Heart right ventricle (tissue), 16 donors: ENCODE data around the gene ADAM10. TPM values are rescaled to one million over a fixed set of nuclear protein-coding genes. Genes with fewer than 3 reads are reported as not detected.

Experiments
- ATAC-seq, 8 donors: fragments of 200-7000 bp; cut with Tn5 transposase; one replicate each; pipeline ENCODE4 v1.9.1; 2020; ENCODE audit warnings: mild to moderate bottlenecking in 8 of 8, moderate library complexity in 8 of 8, moderate number of reproducible peaks in 1 of 8
- DNase-seq, 2 donors: peaks; one replicate each; pipeline ENCODE4 v3.0.0-alpha.2; 2020
- H3K27ac ChIP-seq, 10 donors: fragments of 200-600 bp; sonication (generic) in 2 of 10; one replicate each; pipeline versions ENCODE4 v1.5.0 to v1.8.0; 2020 to 2022; ENCODE audit warnings: mild to moderate bottlenecking in 3 of 10
- H3K27me3 ChIP-seq, 7 donors: fragments of 200-600 bp; one replicate each; pipeline ENCODE4 v1.8.0; 2021 to 2022; ENCODE audit warnings: mild to moderate bottlenecking in 2 of 7
- H3K36me3 ChIP-seq, 9 donors: fragments of 200-600 bp; sonication (generic) in 1 of 9; one replicate each; pipeline versions ENCODE4 v1.5.0 to v1.8.0; 2020 to 2022; ENCODE audit warnings: mild to moderate bottlenecking in 2 of 9
- H3K4me1 ChIP-seq, 9 donors: fragments of 200-600 bp; sonication (generic) in 1 of 9; one replicate each; pipeline versions ENCODE4 v1.5.0 to v1.8.0; 2020 to 2022; ENCODE audit warnings: mild to moderate bottlenecking in 4 of 9
- H3K4me3 ChIP-seq, 10 donors: fragments of 200-600 bp; sonication (generic) in 2 of 10; one replicate each; pipeline versions ENCODE4 v1.5.0 to v1.8.0; 2020 to 2022; ENCODE audit warnings: mild to moderate bottlenecking in 7 of 10, moderate library complexity in 2 of 10
- H3K9me3 ChIP-seq, 11 donors: fragments of 200-600 bp in 10 of 11; sonication (generic) in 2 of 11; one replicate each; pipeline versions ENCODE4 v1.5.0 to v1.8.0; 2013 to 2022; ENCODE audit warnings: mild to moderate bottlenecking in 2 of 11, control low read depth in 1 of 11, moderate library complexity in 1 of 11
- CTCF ChIP-seq, 9 donors: fragments of 200-600 bp; sonication (generic) in 2 of 9; IDR thresholded peaks; one replicate each; pipeline versions ENCODE4 v1.5.0 to v1.8.0; 2021 to 2022; ENCODE audit warnings: antibody characterized with exemption in 9 of 9, mild to moderate bottlenecking in 5 of 9, moderate library complexity in 1 of 9
- WGBS, 2 donors: extraction: QIAGEN DNeasy Blood & Tissue Kit; methylation state at CpG; one replicate each; pipeline ENCODE4 v1.1.7; 2013; ENCODE audit warnings: inconsistent platforms in 1 of 2; 5-methylcytosine and 5-hydroxymethylcytosine counted together
- intact Hi-C, 10 donors: fragments of 100-400 bp; cut with DNase I; formaldehyde crosslinking; loops; one replicate each; pipeline versions ENCODE4 v1.11.1 to v1.14.2; 2022
- polyA plus RNA-seq, 2 donors: library from polyadenylated mRNA; stranded (reverse); fragments of 200-250 nt; gene quantifications; one replicate each; pipeline ENCODE4 v1.2.3, GENCODE V29; 2013
- total RNA-seq, 10 donors: library from RNA; stranded (reverse); fragmentation: NEBNext Ultra II Directional in 3 of 10; extraction: Animal tissue kit (Norgen Biotek cat#: 25700) in 3 of 10; gene quantifications; one replicate each; pipeline versions ENCODE4 v1.2.1 to v1.2.4, GENCODE V29; 2021 to 2023
- donor health status: Arrhythmogenic right ventricular cardiomyopathy.
- donor health status: ischemic (EF 13 %, LVEDD 7.1; RV severe dilation, severe dysfunction).
- donor health status: healthy with polysubstance abuse.
- donor health status: DM: no; HTN: yes; CAD: no.
- donor health status: DM: no; HTN: no; CAD: no.
- donor health status: ischemic (EF 25% LVEDD 6.9; RV normal size, moderate dysfunction).
- donor health status: ischemic (EF 25% LVEDD 5.7; RV mildly dilated, moderate dysfunction).
- donor health status: healthy.
- donor health status: DM: yes; HTN: yes; CAD: no.
- donor health status: Ischemic cardiomyopathy.
- donor health status: ischemic (EF 35%, LVEDD 5.7; RV mildly dilated, moderate dysfunction).
- donor health status: nonischemic (EF 11% LVEDD 7.7; RV severe dilation, severe dysfunction).
- donor health status: DM: yes; HTN: yes; CAD: no.
- donor health status: PGD.
- donor health status: ischemic (EF 29% LVEDD 5.4; RV normal size, mild dysfunction).
- donor health status: nonischemic (EF 23%, LVEDD 6.1; RV moderate dilation, normal function).

ADAM10 gene
- total and polyA plus RNA-seq, 12 donors = 10.2 to 110 (median 80.1) TPM

DNA sequence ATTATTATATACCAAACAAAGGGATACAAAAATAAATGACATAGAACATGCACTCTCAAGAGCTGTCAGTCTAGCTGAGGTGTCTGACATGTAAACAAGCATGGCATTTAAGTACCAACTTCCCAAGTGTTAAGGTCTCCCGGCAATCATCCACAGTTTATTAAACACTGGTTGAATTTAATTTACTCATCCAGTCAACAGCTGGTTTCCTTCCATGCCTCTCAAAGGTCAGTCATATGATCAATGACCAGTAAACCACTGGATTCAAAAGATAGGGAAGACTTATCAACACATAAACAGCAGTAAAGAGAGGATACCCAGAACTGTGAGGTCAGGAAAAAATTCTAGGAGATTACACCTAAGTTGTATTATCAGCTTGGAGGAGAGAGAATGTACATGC is 80.4 kb downstream of the ADAM10 start:
- no peak overlapping the region for H3K4me3 ChIP-seq
- H3K27ac ChIP-seq = peak overlapping the region in 6 of 10 donors; percentile 23 to 58 (median 42)
- H3K4me1 ChIP-seq = peaks cover 3 to 23% (median 10%) of the 10 kb centered on the region in 9 donors
- 44% methylated on average over 1 of the region's 1 CpG for WGBS, 2 donors
- TF ChIP-seq CTCF (IDR thresholded peaks at IDR 0.05) = no peak
- peaks cover 0 to 14% (median 0%) of the 10 kb centered on the region in 9 donors for H3K36me3 ChIP-seq
- ATAC-seq (peak in 6 of 8 donors; percentile 69 to 90 (median 83)), DNase-seq (no peak)
- intact Hi-C loops = loop anchor here in 2 of 10 donors (5.0 to 10.0 kb wide), 2 partner anchors 404 to 442 kb away; no protein-coding TSS in a partner anchor
- no peaks in the 10 kb centered on the region for H3K9me3 ChIP-seq
- no peaks in the 10 kb centered on the region for H3K27me3 ChIP-seq

- peak overlapping the region in 4 of 10 donors; percentile 13 to 42 (median 32) for H3K27ac ChIP-seq
Measured at GRCh38 chr15:58666957-58667356, 82.5 kb downstream of the ADAM10 start.

DNA sequence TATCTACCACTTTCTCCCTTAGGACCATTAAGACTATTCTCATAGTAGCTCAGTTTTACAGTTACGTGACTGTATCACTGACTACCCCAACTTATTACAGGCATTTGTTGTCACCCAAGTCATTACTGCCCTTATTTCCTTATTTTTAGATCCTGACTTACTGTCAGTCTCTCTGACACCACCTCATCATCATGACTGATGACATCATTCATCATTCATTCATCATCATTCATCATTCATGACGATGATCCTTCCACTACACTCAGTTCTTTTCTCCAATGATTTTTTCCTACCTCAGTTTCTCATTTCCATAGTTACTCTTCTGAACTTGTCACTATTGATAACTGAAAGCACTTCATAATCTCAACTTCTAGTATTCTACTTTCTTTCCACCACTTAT is 83.8 kb downstream of the ADAM10 start:
- H3K27me3 ChIP-seq = no peaks in the 10 kb centered on the region
- H3K27ac ChIP-seq = no peak overlapping the region
- intact Hi-C loops = loop anchor here in 2 of 10 donors (5.0 to 10.0 kb wide), 2 partner anchors 401 to 438 kb away; no protein-coding TSS in a partner anchor
- H3K4me3 ChIP-seq = no peak overlapping the region
- WGBS, 2 donors = 96 to 98% methylated on average over 2 of the region's 2 CpGs
- H3K36me3 ChIP-seq = peaks cover 0 to 46% (median 10%) of the 10 kb centered on the region in 9 donors
- no peaks in the 10 kb centered on the region for H3K9me3 ChIP-seq
- H3K4me1 ChIP-seq = peaks cover 3 to 20% (median 7%) of the 10 kb centered on the region in 9 donors
- no peak for DNase-seq
- ATAC-seq = no peak
- no peak for TF ChIP-seq CTCF (IDR thresholded peaks at IDR 0.05)

More at GRCh38 chr15:58666957-58667356, 82.5 kb downstream of the ADAM10 start:
- Histone ChIP-seq H3K36me3 (peaks cover 0 to 33% (median 10%) of the 10 kb centered on the region in 9 donors), H3K4me1 (peaks cover 3 to 23% (median 7%) of the 10 kb centered on the region in 9 donors), H3K9me3 (no peaks in the 10 kb centered on the region), H3K27me3 (no peaks in the 10 kb centered on the region), H3K4me3 (no peak overlapping the region)
- WGBS, 2 donors = 51 to 55% methylated on average over 1 of the region's 1 CpG
- ATAC-seq (peak in 1 of 8 donors; percentile 40), DNase-seq (no peak)
- no peak for TF ChIP-seq CTCF (IDR thresholded peaks at IDR 0.05)
- intact Hi-C loops = loop anchor here in 2 of 10 donors (5.0 to 10.0 kb wide), 2 partner anchors 402 to 440 kb away; no protein-coding TSS in a partner anchor

GRCh38 chr15:58650102-58650501 is 99.4 kb downstream of the ADAM10 start:
- intact Hi-C loops = no loop called here

More at GRCh38 chr15:58650102-58650501, 99.4 kb downstream of the ADAM10 start:
- Histone ChIP-seq H3K36me3 (peaks cover 0 to 44% (median 8%) of the 10 kb centered on the region in 9 donors), H3K27me3 (no peaks in the 10 kb centered on the region), H3K4me1 (no peaks in the 10 kb centered on the region), H3K27ac (no peak overlapping the region), H3K4me3 (no peak overlapping the region), H3K9me3 (no peaks in the 10 kb centered on the region)
- DNase-seq (no peak), ATAC-seq (no peak)
- no peak for TF ChIP-seq CTCF (IDR thresholded peaks at IDR 0.05)
